NCI-H187 treated with DMSO at 0.1 percent for 48 hours (cell line): ENCODE data around the gene SESN1.
"Not testable (repeated sequence)": the region's sequence is repeated elsewhere in the genome, so short reads cannot be mapped to it uniquely, and the experiment has no call there.

Experiments
- DNase-seq: peaks from one replicate; lab custom pipeline; 2025; lab: John Stamatoyannopoulos, UW

Gene SESN1

DNA sequence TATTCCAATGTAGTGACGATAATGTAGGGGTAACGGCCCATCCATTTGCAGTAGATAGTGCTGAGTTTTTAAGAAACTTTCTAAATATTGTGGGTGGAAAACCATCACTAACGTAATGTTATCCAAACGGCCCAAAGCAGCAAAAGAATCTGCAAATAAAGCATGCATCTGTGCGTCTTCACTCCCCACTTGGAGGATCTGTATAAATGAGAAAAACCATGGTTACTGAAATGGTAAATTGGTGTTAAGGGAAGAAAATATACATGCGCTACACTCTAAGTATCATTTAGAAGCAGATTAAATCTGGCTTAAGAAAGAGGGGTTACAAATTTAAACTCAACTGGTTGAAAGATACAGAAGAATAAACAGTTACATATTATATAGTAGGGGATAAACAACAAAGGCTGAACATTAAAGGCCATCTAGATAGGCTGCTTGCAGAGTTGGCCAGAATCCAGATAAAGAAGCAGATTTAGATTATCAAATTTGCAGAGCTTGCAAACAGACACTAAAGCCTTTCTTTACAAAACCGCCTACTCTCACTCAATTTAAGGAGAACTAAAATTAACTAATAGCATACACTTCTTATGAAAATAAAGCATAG lies 93.3 kb downstream of the SESN1 start:
- no peak for DNase-seq

DNA sequence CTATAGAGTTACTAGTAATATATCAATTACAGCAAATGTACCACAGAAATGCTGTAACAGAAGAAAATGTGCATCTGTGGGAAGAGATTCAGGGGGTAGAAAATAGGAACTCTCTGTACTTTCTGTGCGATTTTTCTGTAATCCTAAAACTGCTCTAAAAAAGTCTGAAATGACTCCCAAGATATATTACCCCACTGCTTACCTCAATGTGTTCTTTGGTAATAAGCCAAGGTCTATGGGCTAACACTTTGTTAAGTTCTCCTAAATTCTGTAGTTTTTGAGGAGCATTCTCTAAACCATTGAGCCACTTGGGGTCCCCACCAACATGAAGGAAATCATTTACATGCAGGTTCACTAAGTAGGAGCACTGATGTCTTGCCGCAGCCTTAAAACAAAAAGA lies 94.4 kb downstream of the SESN1 start:
- no peak for DNase-seq

DNA sequence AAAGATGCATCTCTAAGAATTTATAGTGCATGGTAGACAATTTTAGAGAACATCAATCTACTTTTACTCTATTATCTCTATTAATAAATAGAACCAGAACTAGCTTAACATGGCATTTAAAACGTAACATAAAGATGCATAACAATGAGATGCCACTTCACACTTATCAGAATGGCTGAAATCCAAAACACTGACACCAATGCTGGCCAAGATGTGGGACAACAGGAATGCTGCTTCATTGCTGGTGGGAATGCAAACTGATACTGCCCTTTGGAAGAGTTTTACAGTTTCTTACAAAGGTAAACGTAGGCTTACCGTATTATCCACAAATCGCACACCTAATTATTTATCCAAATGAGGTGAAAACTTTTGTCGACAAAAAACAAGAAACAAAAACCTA lies 95.2 kb downstream of the SESN1 start:
- DNase-seq: no peak

DNA sequence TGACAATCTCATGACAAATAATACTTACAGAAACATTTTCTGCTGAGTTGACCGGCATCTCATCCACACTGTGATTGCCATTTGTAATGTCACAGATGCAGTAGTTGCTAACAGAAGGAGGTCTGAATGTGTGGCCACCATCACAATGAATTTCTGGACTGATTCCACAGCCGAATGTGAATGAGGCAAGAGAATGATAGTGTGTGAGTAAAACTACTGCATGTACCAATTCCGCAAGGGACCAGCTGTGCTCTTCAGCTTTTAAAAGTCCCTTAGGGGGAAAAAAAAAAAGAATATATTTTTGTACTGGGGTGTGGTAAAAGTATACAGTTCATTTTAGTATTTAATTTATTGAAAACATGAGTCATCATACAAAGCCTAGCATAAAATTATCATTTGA lies 96.2 kb downstream of the SESN1 start:
- no peak for DNase-seq

DNA sequence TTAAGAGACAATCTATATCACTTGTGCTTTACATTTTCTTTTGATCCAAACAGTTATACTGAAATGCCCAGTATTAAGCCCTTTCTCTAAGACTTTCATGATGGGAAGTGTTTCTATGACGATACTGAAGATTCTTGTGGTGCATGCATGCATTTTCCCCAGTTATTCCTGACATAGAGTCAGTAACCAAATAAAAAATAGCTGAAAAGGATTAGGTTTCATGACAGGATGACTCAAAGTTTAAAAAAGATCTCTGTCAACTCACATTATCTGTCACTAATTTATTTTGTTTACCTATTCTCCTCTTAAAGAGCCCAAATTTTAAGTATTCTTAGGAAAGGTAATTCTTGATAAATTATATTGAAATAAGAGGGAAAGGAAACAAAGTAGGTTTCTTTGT lies 98.4 kb downstream of the SESN1 start:
- DNase-seq: no peak

DNA sequence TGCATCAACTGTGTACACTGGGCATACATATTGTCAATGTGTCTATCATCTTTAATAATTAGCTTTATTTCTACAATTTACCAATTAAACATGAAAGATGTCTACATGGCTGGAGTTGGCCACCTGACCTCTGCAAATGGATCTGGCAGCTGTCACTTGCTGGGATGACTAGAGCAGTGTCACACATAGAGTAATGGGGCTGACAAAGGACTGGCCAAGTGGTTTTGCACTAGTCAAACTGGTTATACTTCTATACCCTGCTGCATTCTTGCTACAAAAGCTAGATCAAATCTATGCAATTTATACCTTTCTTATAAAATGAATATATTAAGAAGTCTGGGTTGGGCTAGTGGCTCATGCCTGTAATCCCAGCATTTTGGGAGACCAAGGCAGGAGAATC lies 99.3 kb downstream of the SESN1 start:
- DNase-seq: no peak

DNA sequence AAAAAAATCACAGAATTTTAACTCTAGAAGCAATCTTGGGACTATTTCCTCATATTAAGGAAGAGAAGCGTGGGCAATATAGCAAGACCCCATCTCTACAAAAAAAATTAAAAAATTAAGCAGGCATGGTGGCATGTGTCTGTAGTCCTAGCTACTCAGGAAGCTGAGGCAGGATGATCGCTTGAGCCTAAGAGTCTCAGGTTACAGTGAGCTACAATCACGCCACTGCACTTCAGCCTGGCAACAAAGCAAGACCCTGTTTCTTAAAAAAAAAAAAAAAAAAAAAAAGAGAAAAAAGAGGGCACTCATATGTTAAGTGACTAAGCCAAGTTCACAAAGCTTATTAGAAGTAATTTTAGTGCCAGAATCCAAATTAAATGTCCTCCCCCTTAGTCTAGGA lies 100.8 kb downstream of the SESN1 start:
- no peak for DNase-seq

DNA sequence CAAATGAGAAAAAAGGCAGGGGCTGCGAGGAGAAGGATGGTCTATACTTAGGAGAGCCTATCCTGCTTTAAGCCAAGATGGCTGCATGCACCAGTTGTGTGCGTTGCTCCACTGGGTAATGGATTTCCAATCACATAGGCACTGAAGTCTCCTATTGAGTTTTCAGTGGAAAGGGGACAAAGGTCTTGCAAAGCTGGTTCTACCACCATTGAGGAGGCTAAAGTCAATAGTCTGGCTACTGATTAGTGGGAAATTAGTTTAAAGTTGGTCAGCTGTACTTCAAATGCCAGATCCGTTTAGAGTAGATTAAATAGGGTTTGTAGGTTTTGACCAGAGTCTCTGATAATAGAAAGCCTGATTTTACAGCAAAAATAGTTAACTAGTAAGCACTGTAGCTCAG lies 104.9 kb downstream of the SESN1 start:
- DNase-seq: no peak

DNA sequence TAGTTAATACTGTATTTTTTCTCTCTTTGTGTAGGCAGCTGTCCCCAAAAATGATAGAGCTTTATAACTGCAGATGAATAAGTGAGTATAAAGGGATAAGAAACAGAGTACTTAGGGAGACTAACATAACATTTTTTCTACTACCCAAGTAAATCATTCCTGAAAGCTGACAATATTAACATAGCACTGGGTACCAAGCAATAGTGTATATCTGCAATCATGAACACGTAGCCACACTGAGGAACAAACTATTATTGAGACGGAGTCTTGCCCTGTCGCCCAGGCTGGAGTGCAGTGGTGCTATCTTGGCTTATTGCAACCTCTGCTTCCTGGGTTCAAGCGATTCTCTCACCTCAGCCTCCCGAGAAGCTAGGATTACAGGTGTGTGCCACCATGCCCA lies 105.9 kb downstream of the SESN1 start:
- DNase-seq: no peak

DNA sequence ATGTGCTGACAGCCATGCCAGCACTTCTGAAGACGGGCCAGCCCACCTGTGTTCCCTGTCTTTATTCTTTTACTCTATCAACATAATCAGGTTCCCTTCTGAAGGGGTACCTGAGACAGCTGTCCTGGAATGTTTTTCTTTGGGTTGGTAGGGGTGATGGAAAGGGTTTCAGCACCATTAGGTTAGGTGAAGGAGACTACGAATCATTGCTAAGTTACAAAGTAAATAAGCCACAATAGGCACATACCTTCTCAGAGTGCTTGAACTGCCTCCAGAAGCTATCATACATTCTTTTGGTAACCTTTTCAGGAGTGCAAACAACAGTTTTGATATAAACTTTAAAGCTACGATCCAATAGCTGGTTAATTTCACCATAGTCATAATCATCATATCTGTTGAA lies 106.3 kb downstream of the SESN1 start:
- DNase-seq: no peak

DNA sequence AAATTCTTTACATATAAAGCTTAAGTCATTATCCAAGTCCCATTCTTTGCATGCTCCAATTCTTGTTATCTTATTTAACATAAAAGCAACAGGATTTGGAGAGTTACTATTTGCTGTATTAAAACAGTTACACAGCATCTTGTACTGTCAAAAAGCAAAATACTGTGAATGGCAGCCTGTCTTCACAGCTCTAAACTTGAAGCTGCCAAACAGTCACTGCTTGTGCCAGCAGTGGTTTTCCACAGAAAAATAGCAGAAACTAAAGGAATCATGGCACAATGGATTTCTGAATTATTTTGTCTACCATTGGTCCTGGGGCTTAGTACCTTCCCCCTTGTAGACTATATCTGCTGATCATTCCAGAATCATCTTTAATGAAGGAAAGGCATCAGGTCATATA lies 107.5 kb downstream of the SESN1 start:
- no peak for DNase-seq

DNA sequence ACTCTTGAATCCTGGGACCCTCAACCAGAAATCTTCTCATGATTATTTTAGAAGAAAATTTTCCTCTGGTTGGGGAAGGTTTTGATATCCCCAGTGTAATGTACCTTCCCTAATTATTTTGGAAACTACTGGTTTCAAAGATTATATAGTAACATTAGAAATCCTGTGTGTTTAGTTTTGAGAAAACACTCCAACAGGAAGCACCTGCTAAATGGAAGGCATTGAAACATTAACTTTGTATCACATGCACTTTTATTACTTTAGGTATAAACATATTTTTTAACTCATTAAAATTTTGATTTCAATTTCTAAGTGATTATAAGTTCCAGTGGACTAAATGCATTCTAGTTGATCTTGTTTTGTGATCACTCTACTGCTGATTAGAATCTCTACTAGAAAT lies 109.3 kb downstream of the SESN1 start:
- no peak for DNase-seq

DNA sequence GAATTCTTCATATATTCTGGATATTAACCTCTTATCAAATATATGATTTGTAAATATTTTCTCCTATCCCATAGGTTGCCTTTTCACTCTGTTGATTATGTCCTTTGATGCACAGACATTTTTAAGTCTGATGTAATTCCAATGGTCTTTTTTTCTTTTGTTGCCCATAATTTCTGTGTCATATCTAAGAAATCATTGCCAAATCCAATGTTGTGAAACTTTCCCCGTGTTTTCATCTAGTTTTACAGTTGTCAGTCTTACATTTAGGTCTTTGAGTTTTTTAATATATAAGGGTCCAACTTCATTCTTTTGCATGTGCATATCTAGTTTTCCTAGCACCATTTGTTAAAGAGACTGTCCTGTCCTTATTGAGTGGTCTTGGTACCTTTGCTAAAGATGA lies 111.5 kb downstream of the SESN1 start:
- DNase-seq: no peak

DNA sequence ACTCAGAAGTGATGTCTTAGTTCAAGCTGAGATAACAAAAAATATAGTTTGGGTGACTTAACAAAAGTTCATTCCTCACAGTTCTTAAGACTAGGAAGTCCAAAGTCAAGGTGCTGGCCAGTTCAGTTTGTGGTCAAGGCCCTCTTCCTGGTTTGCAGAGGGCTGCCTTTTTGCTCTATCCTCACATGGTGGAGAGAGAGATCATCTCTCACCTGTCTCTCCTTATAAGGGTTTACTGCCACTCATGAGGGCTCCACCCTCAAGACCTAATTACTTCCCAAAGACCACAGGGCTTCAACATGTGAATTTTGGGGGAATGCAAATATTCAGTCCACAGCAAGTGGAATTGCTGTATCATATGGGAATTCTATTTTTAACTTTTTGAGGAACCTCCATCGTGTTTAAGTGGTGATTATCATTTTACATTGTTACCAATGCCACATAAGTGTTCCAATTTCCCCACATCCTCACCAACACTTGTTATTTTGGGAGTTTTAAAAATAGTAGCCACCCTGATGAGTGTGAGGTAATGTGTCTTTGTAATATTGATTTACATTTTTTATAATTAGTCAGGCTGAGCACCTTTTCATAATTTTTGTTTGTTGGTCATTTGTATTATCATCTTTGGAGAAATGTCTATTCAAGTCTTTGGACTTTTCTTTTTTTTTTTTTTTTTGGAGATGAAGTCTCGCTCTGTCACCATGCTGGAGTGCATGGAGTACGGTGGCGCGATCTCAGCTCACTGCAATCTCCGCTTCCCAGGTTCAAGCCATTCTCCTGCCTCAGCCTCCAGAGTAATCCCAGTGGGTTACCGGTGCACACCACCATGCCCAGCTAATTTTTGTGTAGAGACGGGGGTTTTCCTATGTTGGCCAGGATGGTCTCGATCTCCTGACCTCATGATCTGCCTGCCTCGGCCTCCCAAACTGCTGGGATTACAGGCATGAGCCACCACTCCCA lies 112.2 kb downstream of the SESN1 start:
- no peak for DNase-seq

DNA sequence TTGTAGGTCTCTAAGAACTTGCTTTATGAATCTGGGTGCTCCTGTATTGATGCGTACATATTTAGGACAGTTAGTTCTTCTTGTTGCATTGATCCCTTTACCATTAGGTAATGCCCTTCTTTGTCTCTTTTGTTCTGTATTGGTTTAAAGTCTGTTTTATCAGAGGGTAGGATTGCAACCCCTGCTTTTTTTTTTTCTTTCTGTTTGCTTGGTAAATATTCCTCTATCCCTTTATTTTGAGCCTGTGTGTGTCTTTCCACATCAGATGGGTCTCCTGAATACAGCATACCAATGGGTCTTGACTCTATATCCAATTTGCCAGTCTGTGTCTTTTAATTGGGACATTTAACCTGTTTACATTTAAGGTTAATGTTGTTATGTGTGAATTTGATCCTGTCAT lies 116.0 kb downstream of the SESN1 start:
- not testable (repeated sequence) for DNase-seq

DNA sequence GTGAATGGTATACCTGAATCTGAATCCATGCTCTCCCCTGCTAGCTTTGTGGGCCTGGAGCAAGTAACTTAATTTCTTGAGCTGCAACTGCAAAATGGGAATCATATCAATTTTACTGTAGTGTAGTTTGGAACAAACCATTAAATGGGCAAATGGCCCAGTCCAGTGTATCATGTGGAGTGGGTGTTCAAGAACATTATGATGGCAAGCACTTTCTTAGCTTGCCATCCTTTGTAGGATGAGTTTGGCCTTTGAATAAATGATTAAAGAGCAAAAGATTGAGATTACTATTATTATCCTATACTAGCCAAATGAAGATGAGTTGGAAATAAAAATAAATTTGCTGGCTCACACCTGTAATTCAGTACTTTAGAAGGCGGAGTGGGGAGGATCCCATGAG lies 120.4 kb downstream of the SESN1 start:
- no peak for DNase-seq

DNA sequence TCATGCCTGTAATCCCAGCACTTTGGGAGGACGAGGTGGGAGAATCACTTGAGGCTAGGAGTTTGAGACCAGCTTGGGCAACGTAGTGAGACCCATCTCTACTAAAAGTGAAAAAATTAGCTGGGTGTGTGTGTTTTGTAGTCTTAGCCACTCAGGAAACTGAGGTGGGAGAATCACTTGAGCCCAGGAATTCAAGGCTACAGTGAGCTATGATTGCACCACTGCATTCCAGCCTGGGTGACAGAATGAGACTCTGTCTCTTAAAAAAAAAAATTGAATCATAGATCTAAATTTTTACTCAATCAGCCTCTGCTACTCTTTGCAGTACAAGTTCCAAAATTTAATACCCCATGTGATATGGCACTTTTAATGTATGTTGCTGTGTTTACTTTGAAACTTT lies 124.9 kb downstream of the SESN1 start:
- no peak for DNase-seq

DNA sequence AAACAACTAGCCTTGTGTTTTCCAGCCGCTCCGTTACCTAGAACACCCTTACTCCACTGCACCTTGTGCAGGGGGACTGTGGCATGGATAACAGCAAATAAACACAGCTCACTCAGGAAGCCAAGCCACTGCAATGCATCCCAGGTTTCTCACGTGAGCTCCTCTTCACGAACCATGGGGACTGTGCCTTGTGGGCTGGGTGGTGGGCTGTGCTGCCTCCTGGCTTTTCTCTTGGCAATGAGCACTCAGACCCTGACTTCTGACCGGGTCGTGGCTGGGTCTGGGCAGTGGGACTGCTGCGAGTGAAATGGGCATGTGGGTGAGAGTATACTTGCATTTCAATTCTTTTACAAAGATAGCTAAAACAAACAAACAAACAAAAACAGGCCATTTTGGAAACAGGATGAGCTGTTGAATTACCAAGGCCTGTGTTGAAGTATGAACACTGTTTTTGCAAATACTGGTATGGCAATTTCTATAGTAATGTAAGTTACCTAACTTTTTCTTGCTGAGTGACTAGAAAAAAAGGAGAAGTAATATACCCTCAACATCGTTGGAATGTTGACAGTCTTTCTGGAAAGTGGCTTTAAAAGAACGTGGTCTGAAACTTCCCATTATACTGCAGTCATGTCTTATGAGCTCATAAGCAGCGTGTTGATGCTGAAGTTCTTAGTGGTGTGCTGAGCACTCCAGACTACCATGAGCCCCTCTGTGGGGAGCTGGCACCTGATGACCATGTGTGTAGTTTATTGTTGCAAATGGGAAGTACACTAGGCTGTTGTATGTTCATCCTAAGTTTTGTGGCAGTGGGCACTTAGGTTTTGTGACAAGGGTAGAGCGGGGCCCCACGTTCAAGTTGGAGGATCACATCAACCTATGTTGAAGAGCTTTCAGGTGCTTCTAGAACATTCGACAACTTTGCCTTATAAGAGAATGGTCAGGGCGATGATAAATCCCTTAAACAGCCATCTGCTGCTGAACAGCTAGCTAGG lies 126.0 kb downstream of the SESN1 start:
- DNase-seq: no peak

DNA sequence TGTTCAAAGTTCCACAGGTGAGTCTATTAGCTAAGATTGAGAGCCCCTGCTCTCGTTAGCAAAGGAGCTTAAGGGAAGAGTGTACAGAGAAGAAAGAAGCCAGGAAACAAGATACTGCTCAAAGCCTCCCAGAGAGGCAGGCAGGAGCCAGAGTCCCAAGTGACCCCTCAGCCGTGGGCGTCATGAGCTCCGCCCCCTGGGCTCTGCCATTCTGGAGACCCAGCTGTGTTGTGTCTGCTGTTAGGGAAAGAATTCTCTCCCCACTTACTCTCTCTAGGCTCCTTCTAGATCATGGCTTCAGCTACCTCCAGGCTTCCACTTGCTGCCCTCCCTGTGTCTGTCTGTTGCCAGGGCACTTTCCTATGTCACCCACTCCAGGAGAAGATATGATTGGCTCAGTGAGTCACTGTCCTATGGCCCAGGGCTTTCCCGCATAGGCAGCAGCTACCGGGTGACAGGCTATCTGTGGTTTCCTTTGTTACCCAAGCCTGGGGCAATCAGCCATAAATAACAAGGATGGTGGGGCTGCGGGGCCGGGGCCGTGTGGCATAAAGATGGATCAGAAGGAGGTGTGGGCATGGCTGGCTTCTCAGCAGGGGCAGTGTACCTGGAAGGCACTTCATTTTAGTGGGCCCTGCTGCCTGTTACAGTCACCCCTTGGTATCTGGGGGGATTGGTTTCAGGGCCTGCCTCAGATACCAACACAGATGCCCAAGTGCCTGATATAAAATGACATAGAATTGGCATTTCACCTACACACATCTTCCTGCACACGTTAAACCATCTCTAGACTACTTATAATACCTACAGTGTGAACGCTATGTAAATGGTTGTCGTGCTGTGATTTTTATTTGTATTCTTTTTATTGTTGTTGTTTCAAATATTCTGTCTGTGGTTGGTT lies 127.5 kb downstream of the SESN1 start:
- no peak for DNase-seq

DNA sequence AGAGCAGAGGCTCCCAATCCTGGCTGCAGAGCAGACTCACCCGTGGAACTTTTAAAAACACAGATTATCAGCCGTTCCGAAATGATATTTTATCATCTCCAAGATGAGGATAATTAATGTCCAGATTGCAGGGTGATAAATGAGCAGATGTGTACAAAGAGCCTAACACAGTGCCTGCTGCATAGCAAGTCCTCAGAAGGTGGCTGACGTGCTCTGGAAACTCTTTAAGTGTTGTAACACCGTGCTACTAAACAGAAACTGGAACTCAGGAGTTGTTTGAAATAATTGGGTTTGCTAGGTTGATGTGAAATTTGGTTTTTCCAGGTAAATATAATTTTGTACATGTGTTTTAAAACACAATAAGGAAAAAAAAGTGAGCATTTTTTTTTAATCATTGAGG lies 128.4 kb downstream of the SESN1 start:
- no peak for DNase-seq

DNA sequence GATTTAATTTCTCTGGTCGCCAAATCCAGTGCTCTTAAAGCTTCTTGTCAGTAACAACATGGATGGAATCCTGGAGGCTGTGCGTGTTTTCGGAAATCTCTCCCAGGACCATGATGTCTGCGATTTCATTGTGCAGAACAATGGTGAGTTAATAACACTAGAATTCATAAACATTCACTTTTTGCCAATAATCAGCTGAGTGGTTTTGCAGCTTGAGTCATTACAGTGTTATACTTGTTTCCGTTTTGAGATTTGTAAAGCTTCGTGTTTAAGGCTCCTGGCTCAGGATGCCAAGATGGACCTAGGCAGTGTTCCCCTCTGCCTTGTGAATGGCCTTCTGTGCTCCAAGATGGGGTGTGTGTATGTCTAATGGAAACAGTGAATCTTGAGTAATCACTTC lies 132.7 kb downstream of the SESN1 start:
- DNase-seq: no peak
